Measurements from ENCODE around the gene CYTH4. TPM values are rescaled to one million over a fixed set of nuclear protein-coding genes. Genes with fewer than 3 reads are reported as not detected.

The CYTH4 gene
- total and polyA plus RNA-seq, 2 of the 8 experiments (the other 6 are each of a cell fraction or from before 2014, with no cell fraction given) = 0.09 TPM; not detected in 1

GRCh38 chr22:37281646-37282384, 493 bp upstream of the CYTH4 start:
- Histone ChIP-seq H3K18ac (ENCODE audit: extremely low read depth, low read length) (no peak overlapping the region), H3K36me3 (ENCODE audit: control insufficient read depth in 2 of 4, insufficient read depth in 4 of 4, low read length in 3 of 4) (no peaks in the 10 kb centered on the region), H2BK20ac (ENCODE audit: low read length) (no peak overlapping the region), H3K4me2 (ENCODE audit: insufficient read depth in 1 of 2, low read depth in 2 of 2, low read length in 2 of 2) (no peak overlapping the region), H4K8ac (ENCODE audit: extremely low read depth, insufficient read depth, low read length) (no peak overlapping the region), H3K79me1 (ENCODE audit: low read depth, low read length) (no peaks in the 10 kb centered on the region), H4K20me1 (replicated peaks in 1 of 2; ENCODE audit: control insufficient read depth in 1 of 2, insufficient read depth in 2 of 2, low read length in 2 of 2) (no peaks in the 10 kb centered on the region), H3K27me3 (replicated peaks in 1 of 4; ENCODE audit: control insufficient read depth in 3 of 4, extremely low read depth in 1 of 4, insufficient read depth in 3 of 4, low read length in 3 of 4) (no peaks in the 10 kb centered on the region; a peak in 2 of 7 replicates), H3K27ac (ENCODE audit: low read depth, low read length) (no peak overlapping the region), H2BK15ac (ENCODE audit: low read length) (0 out of 2 replicates have a peak overlapping the region, but pooled peaks have one; percentile 16), H2AK5ac (ENCODE audit: low read depth, low read length) (no peak overlapping the region), H2BK120ac (replicated peaks; ENCODE audit: low read depth, low read length) (no peak overlapping the region), H3K4ac (replicated peaks; ENCODE audit: insufficient read length, low read depth, low read length) (no peak overlapping the region), H3K23me2 (ENCODE audit: low read depth, low read length) (no peaks in the 10 kb centered on the region), H3K4me1 (replicated peaks in 1 of 4; ENCODE audit: control insufficient read depth in 3 of 4, insufficient read depth in 4 of 4, low read length in 3 of 4) (peaks cover 0 to 15% (median 4%) of the 10 kb centered on the region in 4 experiments; a peak in 4 of 7 replicates), H2AFZ (ENCODE audit: low read length) (no peak overlapping the region), H3K14ac (ENCODE audit: insufficient read length) (no peak overlapping the region), H3K9ac (replicated peaks in 1 of 4; ENCODE audit: extremely low read depth in 1 of 4, low read depth in 3 of 4, low read length in 3 of 4) (no peak overlapping the region), H3K23ac (ENCODE audit: insufficient read length) (no peak overlapping the region), H2BK12ac (ENCODE audit: low read depth, low read length) (no peak overlapping the region), H2BK5ac (ENCODE audit: low read depth, low read length) (no peak overlapping the region), H4K91ac (replicated peaks; ENCODE audit: insufficient read length, low read length) (no peak overlapping the region), H3K56ac (replicated peaks; ENCODE audit: insufficient read length, low read depth, low read length) (no peak overlapping the region), H3K4me3 (ENCODE audit: extremely low read depth in 1 of 4, insufficient read depth in 2 of 4, low read depth in 3 of 4, low read length in 4 of 4) (no peak overlapping the region), H3K9me3 (ENCODE audit: insufficient read depth in 2 of 2, low read depth in 1 of 2, low read length in 1 of 2) (no peaks in the 10 kb centered on the region), H4K5ac (ENCODE audit: insufficient read length, low read depth, low read length) (no peak overlapping the region), H3K79me2 (ENCODE audit: control insufficient read depth in 1 of 2, insufficient read depth in 2 of 2, low read length in 2 of 2) (no peaks in the 10 kb centered on the region)
- TF ChIP-seq USF2 (IDR thresholded peaks at IDR 0.05; ENCODE audit: low read length) (no peak), BCL11A (IDR thresholded peaks at IDR 0.05; ENCODE audit: low read depth in 2 of 2, low read length in 2 of 2) (no peak), EGR1 (IDR thresholded peaks at IDR 0.05; ENCODE audit: borderline replicate concordance, low read depth, low read length) (no peak), CREB1 (IDR thresholded peaks at IDR 0.05) (no peak), JUN (IDR thresholded peaks at IDR 0.05; ENCODE audit: low read depth, low read length) (no peak), GTF2F1 (IDR thresholded peaks at IDR 0.05; ENCODE audit: borderline replicate concordance, low read depth, low read length) (no peak), PHF8 (conservative IDR thresholded peaks at IDR 0.05; ENCODE audit: low read depth, low read length) (no peak), FOSL1 (IDR thresholded peaks at IDR 0.05; ENCODE audit: insufficient read depth, low read depth, low read length) (no peak), CTCF (IDR thresholded peaks at IDR 0.05; ENCODE audit: control extremely low read depth in 1 of 3, insufficient read depth in 1 of 3, low read depth in 1 of 3, low read length in 3 of 3) (no peak)
- FAIRE-seq = no peak
- DNase-seq (ENCODE audit: low read depth in 1 of 2, low spot score in 2 of 2) = no peak
- CTCF ChIA-PET (ENCODE audit: partially characterized antibody) = interaction anchor here (0.9 to 4.7 kb wide), 6 partner anchors 9 to 44 kb away, joined by 3 to 32 read pairs (median 6); no protein-coding TSS in a partner anchor
- 87% methylated on average over 12 of the region's 12 CpGs; no CpG with 5 or more reads in 1 of the 2 experiments for WGBS, 2 experiments (ENCODE audit: extremely low coverage in 1 of 2, insufficient coverage in 1 of 2, insufficient read length in 1 of 2, insufficient replicate concordance in 2 of 2, low coverage in 1 of 2, low lambda C conversion rate in 2 of 2, missing lambda C conversion rate in 1 of 2)
- POLR2A ChIA-PET (ENCODE audit: partially characterized antibody) = no interaction called here

All from H1 (cell line).